Liver (tissue), 9 donors: ENCODE data around the gene RPS6KA5. TPM values are rescaled to one million over a fixed set of nuclear protein-coding genes. Genes with fewer than 3 reads are reported as not detected.

Experiments
- DNase-seq: peaks from one replicate; pipeline ENCODE4 v3.0.0-alpha.2; 2017; ENCODE audit warnings: low spot score
- H3K27ac ChIP-seq, 2 donors: one replicate each; pipeline ENCODE4 v1.7.0; 2013; ENCODE audit warnings: inconsistent platforms in 2 of 2, low read length in 2 of 2, control low read depth in 1 of 2, low read depth in 1 of 2, mild to moderate bottlenecking in 1 of 2
- H3K27me3 ChIP-seq, 4 donors: one replicate each; pipeline versions ENCODE4 v1.6.1 to v1.7.0; 2013; ENCODE audit warnings: low read length in 3 of 4, inconsistent platforms in 1 of 4, mild to moderate bottlenecking in 1 of 4, moderate library complexity in 1 of 4; ENCODE audit not compliant: control insufficient read depth in 4 of 4, insufficient read depth in 4 of 4
- H3K36me3 ChIP-seq, 4 donors: one replicate each; pipeline versions ENCODE4 v1.6.1 to v1.7.0; 2013; ENCODE audit warnings: low read length in 3 of 4, mild to moderate bottlenecking in 3 of 4, low read depth in 1 of 4, moderate library complexity in 1 of 4; ENCODE audit not compliant: control insufficient read depth in 4 of 4, insufficient read depth in 3 of 4
- H3K4me1 ChIP-seq, 4 donors: one replicate each; pipeline versions ENCODE4 v1.6.1 to v1.7.0; 2013; ENCODE audit warnings: low read length in 3 of 4, mild to moderate bottlenecking in 3 of 4, moderate library complexity in 1 of 4; ENCODE audit not compliant: control insufficient read depth in 4 of 4, insufficient read depth in 4 of 4
- H3K4me3 ChIP-seq, 3 donors: one replicate each; pipeline versions ENCODE4 v1.6.1 to v1.7.0; 2013; ENCODE audit warnings: low read length in 3 of 3, control low read depth in 1 of 3, low read depth in 1 of 3, mild to moderate bottlenecking in 1 of 3
- H3K9ac ChIP-seq, 2 donors: one replicate each; pipeline ENCODE4 v1.7.0; 2013; ENCODE audit warnings: low read length in 2 of 2, mild to moderate bottlenecking in 2 of 2, moderate library complexity in 2 of 2, control low read depth in 1 of 2, low read depth in 1 of 2
- H3K9me3 ChIP-seq, 4 donors: one replicate each; pipeline versions ENCODE4 v1.6.1 to v1.7.0; 2013; ENCODE audit warnings: low read length in 3 of 4; ENCODE audit not compliant: control insufficient read depth in 4 of 4
- ATF3 ChIP-seq: IDR thresholded peaks from 2 replicates; pipeline ENCODE4 v1.6.1; 2016; ENCODE audit warnings: antibody characterized with exemption
- CTCF ChIP-seq: fragments of 150-350 bp; IDR thresholded peaks from 2 replicates; pipeline ENCODE4 v1.5.1; 2017; ENCODE audit warnings: improper control_type of control experiment, low read depth, low read length; ENCODE audit not compliant: missing input control
- EGR1 ChIP-seq, 2 donors: IDR thresholded peaks; 2 replicates each; pipeline ENCODE4 v1.6.1; 2016 to 2018; ENCODE audit warnings: antibody characterized with exemption in 2 of 2, low read depth in 2 of 2
- FOXA1 ChIP-seq: IDR thresholded peaks from 2 replicates; pipeline ENCODE4 v1.6.1; 2016; ENCODE audit warnings: antibody characterized with exemption
- GABPA ChIP-seq, 2 donors: IDR thresholded peaks in 1 of 2; conservative IDR thresholded peaks in 1 of 2; 2 replicates each; pipeline ENCODE4 v1.6.1; 2016; ENCODE audit warnings: antibody characterized with exemption in 2 of 2, mild to moderate bottlenecking in 1 of 2, moderate library complexity in 1 of 2
- JUND ChIP-seq, 2 donors: IDR thresholded peaks; 2 replicates each; pipeline ENCODE4 v1.6.1; 2016; ENCODE audit warnings: antibody characterized with exemption in 2 of 2
- MAX ChIP-seq: IDR thresholded peaks from 2 replicates; pipeline ENCODE4 v1.6.1; 2016; ENCODE audit warnings: antibody characterized with exemption
- NR2F2 ChIP-seq: IDR thresholded peaks from 2 replicates; pipeline ENCODE4 v1.6.1; 2016; ENCODE audit warnings: antibody characterized with exemption
- RAD21 ChIP-seq, 2 donors: IDR thresholded peaks; 2 replicates each; pipeline ENCODE4 v1.6.1; 2016; ENCODE audit warnings: antibody characterized with exemption in 2 of 2, mild to moderate bottlenecking in 2 of 2
- REST ChIP-seq: IDR thresholded peaks from 2 replicates; pipeline ENCODE4 v1.6.1; 2016; ENCODE audit warnings: antibody characterized with exemption, mild to moderate bottlenecking
- RXRA ChIP-seq, 2 donors: IDR thresholded peaks; 2 replicates each; pipeline ENCODE4 v1.6.1; 2017 to 2018; ENCODE audit warnings: antibody characterized with exemption in 2 of 2, mild to moderate bottlenecking in 1 of 2
- SP1 ChIP-seq: IDR thresholded peaks from 2 replicates; pipeline ENCODE4 v1.6.1; 2018; ENCODE audit warnings: antibody characterized with exemption, mild to moderate bottlenecking
- TAF1 ChIP-seq: conservative IDR thresholded peaks from 2 replicates; pipeline ENCODE4 v1.6.1; 2016; ENCODE audit warnings: antibody characterized with exemption, mild to moderate bottlenecking
- YY1 ChIP-seq: IDR thresholded peaks from 2 replicates; pipeline ENCODE4 v1.6.1; 2016; ENCODE audit warnings: antibody characterized with exemption, mild to moderate bottlenecking
- ZBTB33 ChIP-seq: IDR thresholded peaks from 2 replicates; pipeline ENCODE4 v1.6.1; 2016; ENCODE audit warnings: antibody characterized with exemption
- WGBS: extraction: QIAGEN DNeasy Blood & Tissue Kit; methylation state at CpG from one replicate; pipeline ENCODE4 v1.1.7; 2013; 5-methylcytosine and 5-hydroxymethylcytosine counted together
- polyA plus RNA-seq, 2 donors: library from polyadenylated mRNA; stranded (reverse) in 1 of 2; unstranded in 1 of 2; fragments of 200-250 nt in 1 of 2; fragments of >200 nt in 1 of 2; fragmentation: Nextera tagmentation in 1 of 2; extraction: Ambion mirVana in 1 of 2; gene quantifications; one replicate each; pipeline versions ENCODE4 v1.2.1 to v1.2.3, GENCODE V29; 2013 to 2015
- total RNA-seq, 2 donors: library from RNA; depleted of rRNA; stranded (reverse); fragments of >200 nt; gene quantifications; one replicate each; pipeline ENCODE4 v1.2.3, GENCODE V29; 2014
- donor health status: healthy.
- donor health status: healthy.
- donor health status: healthy.
- donor health status: healthy.
- donor health status: healthy.

RPS6KA5 gene
- total and polyA plus RNA-seq, 4 donors, result 0.52 to 2.3 (median 1.3) TPM

- H3K4me1 ChIP-seq, result no peaks in the 10 kb centered on the region
- no peak for TF ChIP-seq MAX
- no peak for TF ChIP-seq SP1
- no peak for TF ChIP-seq CTCF
- TF ChIP-seq FOXA1, result no peak
- no peak overlapping the region for H3K4me3 ChIP-seq
- no peak for DNase-seq
- H3K36me3 ChIP-seq, result no peaks in the 10 kb centered on the region
- no peaks in the 10 kb centered on the region for H3K27me3 ChIP-seq
- WGBS, result 97% methylated on average over 2 of the region's 2 CpGs
- H3K9ac ChIP-seq, result no peak overlapping the region
- peaks cover 0 to 3% (median 0%) of the 10 kb centered on the region in 4 donors for H3K9me3 ChIP-seq
- H3K27ac ChIP-seq, result no peak overlapping the region
These were observed 177.2 kb downstream of the RPS6KA5 start for GRCh38 chr14:90883197-90883596.

- no peak overlapping the region for H3K9ac ChIP-seq
- DNase-seq, result no peak
- no peaks in the 10 kb centered on the region for H3K4me1 ChIP-seq
- 96% methylated on average over 2 of the region's 2 CpGs for WGBS
- H3K4me3 ChIP-seq, result no peak overlapping the region
- H3K36me3 ChIP-seq, result no peaks in the 10 kb centered on the region
- no peak for TF ChIP-seq RXRA (IDR thresholded peaks at IDR 0.05)
- TF ChIP-seq ATF3, result no peak
- no peak for TF ChIP-seq REST
- no peak for TF ChIP-seq YY1
- no peak for TF ChIP-seq FOXA1
- H3K27ac ChIP-seq, result no peak overlapping the region
- H3K27me3 ChIP-seq, result no peaks in the 10 kb centered on the region
- peaks cover 0 to 3% (median 0%) of the 10 kb centered on the region in 4 donors for H3K9me3 ChIP-seq
These were observed 180.2 kb downstream of the RPS6KA5 start for GRCh38 chr14:90880282-90880681.

GRCh38 chr14:90874599-90874998, 185.8 kb downstream of the RPS6KA5 start:
- H3K9ac ChIP-seq, result no peak overlapping the region
- H3K27ac ChIP-seq, result no peak overlapping the region
- peaks cover 0 to 5% (median 2%) of the 10 kb centered on the region in 4 donors for H3K36me3 ChIP-seq
- 98% methylated on average over 5 of the region's 5 CpGs for WGBS
- H3K4me1 ChIP-seq, result no peaks in the 10 kb centered on the region
- H3K9me3 ChIP-seq, result no peaks in the 10 kb centered on the region
- H3K4me3 ChIP-seq, result no peak overlapping the region
- H3K27me3 ChIP-seq, result no peaks in the 10 kb centered on the region
- no peak for DNase-seq
- no peak for TF ChIP-seq EGR1 (IDR thresholded peaks at IDR 0.05; ENCODE audit: low read depth in 2 of 2)
- TF ChIP-seq MAX, result no peak
- TF ChIP-seq RAD21 (IDR thresholded peaks at IDR 0.05), result no peak
- no peak for TF ChIP-seq GABPA (IDR thresholded peaks at IDR 0.05 in 1 of 2, conservative IDR thresholded peaks at IDR 0.05 in 1 of 2)
- no peak for TF ChIP-seq RXRA (IDR thresholded peaks at IDR 0.05)
- no peak for TF ChIP-seq ATF3
- no peak for TF ChIP-seq FOXA1
- TF ChIP-seq NR2F2, result no peak
- TF ChIP-seq YY1, result no peak
- TF ChIP-seq SP1, result no peak
- no peak for TF ChIP-seq JUND (IDR thresholded peaks at IDR 0.05)
- no peak for TF ChIP-seq CTCF
- no peak for TF ChIP-seq TAF1
- no peak for TF ChIP-seq ZBTB33
